Stimulated activated CD8-positive, alpha-beta memory T cell treated with anti-CD3 and anti-CD28 coated beads, Interleukin-7, amount 100 ng/mL, for 24 hours (primary cell): ENCODE measurements around the gene SLC30A10.
"Not testable (repeated sequence)": the region's sequence is repeated elsewhere in the genome, so short reads cannot be mapped to it uniquely, and the experiment has no call there.

Experiments
- DNase-seq: peaks from one replicate; pipeline ENCODE4 v3.0.0-alpha.2; 2020; ENCODE audit warnings: low read depth

The SLC30A10 gene

GRCh38 chr1:219891846-219892245, 36.5 kb downstream of the SLC30A10 start:
- not testable (repeated sequence) for DNase-seq

- not testable (repeated sequence) for DNase-seq
Measured at GRCh38 chr1:219888667-219889066, 39.7 kb downstream of the SLC30A10 start.

- DNase-seq, result no peak
Measured at GRCh38 chr1:219885680-219886079, 42.7 kb downstream of the SLC30A10 start.

GRCh38 chr1:219883400-219884332, 44.7 kb downstream of the SLC30A10 start:
- DNase-seq, result no peak

GRCh38 chr1:219882755-219883154, 45.6 kb downstream of the SLC30A10 start:
- no peak for DNase-seq

GRCh38 chr1:219882096-219882495, 46.3 kb downstream of the SLC30A10 start:
- DNase-seq, result no peak

- DNase-seq, result no peak
Measured at GRCh38 chr1:219880765-219881457, 47.4 kb downstream of the SLC30A10 start.

GRCh38 chr1:219876798-219877209, 51.6 kb downstream of the SLC30A10 start:
- no peak for DNase-seq

GRCh38 chr1:219875860-219876259, 52.5 kb downstream of the SLC30A10 start:
- no peak for DNase-seq

- DNase-seq, result not testable (repeated sequence)
Measured at GRCh38 chr1:219872538-219872937, 55.8 kb downstream of the SLC30A10 start.

- DNase-seq, result no peak
Measured at GRCh38 chr1:219871427-219872057, 56.8 kb downstream of the SLC30A10 start.

- not testable (repeated sequence) for DNase-seq
Measured at GRCh38 chr1:219868615-219869014, 59.7 kb downstream of the SLC30A10 start.
